Measurements from ENCODE around the gene RNU6-7. TPM values are rescaled to one million over a fixed set of nuclear protein-coding genes. Genes with fewer than 3 reads are reported as not detected.

The RNU6-7 gene
- total and polyA plus RNA-seq, 2 of the 13 experiments (the other 11 are each of a cell fraction or from before 2014, with no cell fraction given), result under 0.01 TPM; not detected in 1

- TF ChIP-seq HNF4A (CRISPR knock-in tag; IDR thresholded peaks at IDR 0.05), result 0 out of 2 replicates have a peak, but pooled peaks have one; percentile 21
- peak; percentile 69; the same call in 1 of the 2 replicates for TF ChIP-seq ZNF552 (CRISPR knock-in tag; IDR thresholded peaks at IDR 0.05; ENCODE audit: borderline replicate concordance)
- no peak for TF ChIP-seq GPBP1L1 (CRISPR knock-in tag; IDR thresholded peaks at IDR 0.05)
- no peak; the same call in 1 of the 2 replicates for TF ChIP-seq ZFP37 (CRISPR knock-in tag; IDR thresholded peaks at IDR 0.05; ENCODE audit: borderline replicate concordance)
- no peak for TF ChIP-seq ZNF784 (CRISPR knock-in tag; IDR thresholded peaks at IDR 0.05; ENCODE audit: borderline replicate concordance)
- TF ChIP-seq POLR2A (IDR thresholded peaks at IDR 0.05; ENCODE audit: insufficient read depth in 1 of 2, low read depth in 2 of 2, low read length in 2 of 2), result peak in 1 of 2 experiments; percentile 0; a peak in 1 of 4 replicates
- TF ChIP-seq ZUFSP (CRISPR knock-in tag; IDR thresholded peaks at IDR 0.05; ENCODE audit: borderline replicate concordance), result no peak
- 0 out of 2 replicates have a peak, but pooled peaks have one; percentile 15 for TF ChIP-seq CENPBD1 (CRISPR knock-in tag; IDR thresholded peaks at IDR 0.05; ENCODE audit: borderline replicate concordance, low read depth)
- no peak for TF ChIP-seq ELF4 (CRISPR knock-in tag; IDR thresholded peaks at IDR 0.05; ENCODE audit: borderline replicate concordance)
- no peak for TF ChIP-seq HINFP (CRISPR knock-in tag; IDR thresholded peaks at IDR 0.05; ENCODE audit: low read depth)
- no peak for TF ChIP-seq ZNF281 (CRISPR knock-in tag; IDR thresholded peaks at IDR 0.05; ENCODE audit: borderline replicate concordance)
- no peak for TF ChIP-seq SCMH1 (CRISPR knock-in tag; IDR thresholded peaks at IDR 0.05; ENCODE audit: borderline replicate concordance)
- TF ChIP-seq GATAD2A (CRISPR knock-in tag; IDR thresholded peaks at IDR 0.05), result no peak; the same call in 1 of the 2 replicates
- no peak for TF ChIP-seq ZNF513 (CRISPR knock-in tag; conservative IDR thresholded peaks at IDR 0.05)
- TF ChIP-seq SP4 (CRISPR knock-in tag; IDR thresholded peaks at IDR 0.05), result no peak
- TF ChIP-seq HMGA1 (CRISPR knock-in tag; conservative IDR thresholded peaks at IDR 0.05), result no peak
- TF ChIP-seq ZNF34 (CRISPR knock-in tag; IDR thresholded peaks at IDR 0.05; ENCODE audit: borderline replicate concordance), result no peak
- TF ChIP-seq ZNF678 (CRISPR knock-in tag; IDR thresholded peaks at IDR 0.05), result no peak
- no peak; the same call in 1 of the 2 replicates for TF ChIP-seq ZNF816 (CRISPR knock-in tag; IDR thresholded peaks at IDR 0.05; ENCODE audit: borderline replicate concordance)
Measured at GRCh38 chr14:32203928-32204357, 2.1 kb downstream of the RNU6-7 start (continued).
